ENCODE data around the gene NDUFAF8.

Gene NDUFAF8

DNA sequence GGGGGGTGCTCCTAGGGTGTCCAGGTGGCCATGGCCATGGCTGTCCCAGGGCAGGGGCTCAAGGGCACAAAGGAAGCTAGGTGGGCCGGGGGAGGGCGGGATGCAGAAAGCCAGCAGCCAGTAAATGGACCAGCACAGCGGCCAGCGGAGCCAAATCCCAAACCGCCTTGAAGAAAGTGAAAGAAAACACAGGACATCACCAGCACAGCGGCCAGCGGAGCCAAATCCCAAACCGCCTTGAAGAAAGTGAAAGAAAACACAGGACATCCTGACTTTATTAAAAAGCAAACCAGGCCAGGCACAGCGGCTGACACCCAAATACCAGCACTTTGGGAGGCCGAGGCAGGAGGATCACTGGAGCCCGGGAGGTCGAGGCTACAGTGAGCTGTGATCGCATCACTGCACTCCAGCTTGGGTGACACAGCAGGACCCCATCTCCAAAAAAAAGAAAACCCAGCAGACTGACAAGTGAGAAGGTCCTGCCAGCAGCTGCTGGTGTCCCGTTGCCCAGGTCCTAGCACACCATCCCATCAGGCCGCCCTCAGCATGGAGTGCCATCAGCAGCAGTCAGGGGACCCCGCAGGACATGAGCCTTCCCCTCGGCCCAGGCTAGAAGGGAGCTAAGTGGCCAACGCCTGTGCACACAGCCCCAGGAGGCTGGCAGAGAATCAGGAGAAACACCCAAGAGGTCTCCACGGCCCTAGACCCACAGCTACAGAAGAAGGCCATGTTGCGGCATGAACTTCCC is 39.0 kb downstream of the NDUFAF8 start:
- DNase-seq, result no peak

GRCh38 chr17:81278831-81279230 is 39.7 kb downstream of the NDUFAF8 start:
- no peak for DNase-seq

GRCh38 chr17:81279278-81280275 is 40.5 kb downstream of the NDUFAF8 start:
- DNase-seq, result no peak

DNA sequence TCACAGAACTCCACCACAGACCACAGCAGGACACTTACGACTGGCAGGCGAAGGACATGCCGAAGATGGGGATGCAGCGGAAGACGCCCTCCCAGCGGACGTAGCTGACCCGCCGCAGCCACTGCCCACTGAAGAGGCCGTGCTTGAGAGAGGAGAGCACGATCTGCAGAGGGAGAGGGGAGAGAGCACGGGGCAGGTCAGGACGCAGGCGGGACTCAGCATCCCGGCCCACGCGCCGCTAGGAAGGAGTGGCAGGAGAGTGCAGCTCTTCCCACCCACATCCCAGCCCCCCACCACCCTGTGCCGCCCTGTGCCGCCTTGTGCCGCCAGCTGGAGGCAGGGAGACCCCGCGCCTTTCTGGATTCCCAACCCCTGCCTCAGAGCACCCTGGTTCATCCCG is 41.5 kb downstream of the NDUFAF8 start:
- DNase-seq, result no peak

GRCh38 chr17:81282141-81282540 is 43.0 kb downstream of the NDUFAF8 start:
- DNase-seq, result no peak

- DNase-seq, result no peak
Observed at GRCh38 chr17:81282876-81283275, 43.8 kb downstream of the NDUFAF8 start.

GRCh38 chr17:81285179-81285878 is 46.2 kb downstream of the NDUFAF8 start:
- DNase-seq, result peak; percentile 66 to 74

GRCh38 chr17:81285894-81286293 is 46.8 kb downstream of the NDUFAF8 start:
- no peak for DNase-seq

- DNase-seq, result no peak
Observed at GRCh38 chr17:81286491-81287145, 47.5 kb downstream of the NDUFAF8 start.

DNA sequence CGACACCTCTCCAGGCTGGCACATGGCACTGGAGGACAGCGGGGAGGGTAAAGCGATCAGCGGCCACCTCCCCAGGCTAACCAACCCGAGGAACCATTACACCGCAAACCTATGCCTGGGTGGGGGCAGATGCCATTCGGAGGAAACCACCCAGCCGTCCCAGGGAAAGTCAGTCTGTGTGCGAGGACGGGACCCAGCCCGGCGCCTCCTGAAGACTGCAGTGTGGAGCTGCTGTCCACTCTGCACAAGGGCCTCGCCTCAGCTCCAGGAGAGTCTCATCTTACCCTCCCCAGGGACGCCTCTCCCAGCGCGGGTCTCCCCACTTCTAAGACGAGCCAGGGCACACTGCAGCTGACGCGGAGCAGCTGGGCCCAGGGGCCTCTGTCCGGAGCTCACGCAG is 48.0 kb downstream of the NDUFAF8 start:
- no peak for DNase-seq

- DNase-seq, result no peak
Observed at GRCh38 chr17:81287741-81288430, 48.8 kb downstream of the NDUFAF8 start.

- no peak for DNase-seq
Observed at GRCh38 chr17:81288715-81289114, 49.6 kb downstream of the NDUFAF8 start.

GRCh38 chr17:81289627-81290026 is 50.5 kb downstream of the NDUFAF8 start:
- no peak for DNase-seq

DNA sequence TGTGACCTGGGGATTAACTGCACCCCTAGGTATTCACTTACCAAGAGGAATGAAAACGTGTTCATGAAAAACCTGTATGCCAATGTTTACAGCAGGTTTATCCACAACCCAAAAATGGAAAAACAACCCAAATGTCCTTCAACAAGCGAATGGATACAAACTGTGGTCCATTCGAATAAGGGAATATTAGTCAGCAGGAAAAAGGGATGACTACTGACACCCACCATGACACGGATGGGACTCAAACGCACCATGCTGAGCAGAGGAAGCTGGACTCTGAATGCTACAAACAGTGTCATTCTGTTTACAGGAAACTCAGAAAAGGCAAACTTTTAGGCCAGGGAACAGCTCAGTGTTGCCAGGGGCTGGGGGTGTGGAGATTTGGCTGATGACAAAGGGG is 51.1 kb downstream of the NDUFAF8 start:
- DNase-seq, result no peak

Measured in stimulated activated CD4-positive, alpha-beta T cell treated with anti-CD3 and anti-CD28 coated beads, Interleukin-2, amount 100 ng/mL, for 24 hours (primary cell).